Prostate gland (tissue), 2 donors: Measurements from ENCODE around the gene HS6ST2.

Source experiments
- CTCF ChIP-seq, 4 experiments: fragments of 200-600 bp in 2 of 4; fragments of 450-650 bp in 2 of 4; sonication (generic) in 2 of 4; IDR thresholded peaks; 1 replicate in 3 of 4; 2 replicates in 1 of 4; pipeline ENCODE4 v1.5.1; 2016 to 2019; ENCODE audit warnings: antibody characterized with exemption in 4 of 4, mild to moderate bottlenecking in 2 of 4, moderate library complexity in 2 of 4
- POLR2AphosphoS5 ChIP-seq: sonication (generic); formaldehyde crosslinking; IDR thresholded peaks from one replicate; pipeline ENCODE4 v1.6.1; 2017; ENCODE audit warnings: antibody characterized with exemption

- TF ChIP-seq POLR2AphosphoS5 (no peak), CTCF (IDR thresholded peaks at IDR 0.05) (no peak)
Measured at GRCh38 chrX:132676561-132677186, 281.8 kb downstream of the HS6ST2 start.
